ENCODE results near the gene GALNT4.

GALNT4 gene

DNA sequence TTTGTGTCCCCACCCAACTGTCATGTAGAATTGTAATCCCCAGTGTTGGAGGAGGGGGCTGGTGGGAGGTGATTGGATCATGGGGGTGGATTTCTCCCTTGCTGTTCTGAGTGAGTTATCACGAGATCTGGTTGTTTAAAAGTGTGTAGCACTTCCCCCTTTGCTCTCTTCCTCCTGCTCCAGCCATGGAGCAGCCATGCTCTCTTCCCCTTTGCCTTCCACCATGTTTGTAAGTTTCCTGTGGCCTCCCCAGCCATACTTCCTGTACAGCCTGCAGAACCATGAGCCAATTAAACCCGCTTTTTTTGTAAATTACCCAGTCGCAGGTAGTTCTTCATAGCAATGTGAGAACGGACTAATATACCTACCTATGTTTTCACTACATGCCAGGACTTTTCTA lies 3.8 kb upstream of the GALNT4 start:
- DNase-seq, result no peak

DNA sequence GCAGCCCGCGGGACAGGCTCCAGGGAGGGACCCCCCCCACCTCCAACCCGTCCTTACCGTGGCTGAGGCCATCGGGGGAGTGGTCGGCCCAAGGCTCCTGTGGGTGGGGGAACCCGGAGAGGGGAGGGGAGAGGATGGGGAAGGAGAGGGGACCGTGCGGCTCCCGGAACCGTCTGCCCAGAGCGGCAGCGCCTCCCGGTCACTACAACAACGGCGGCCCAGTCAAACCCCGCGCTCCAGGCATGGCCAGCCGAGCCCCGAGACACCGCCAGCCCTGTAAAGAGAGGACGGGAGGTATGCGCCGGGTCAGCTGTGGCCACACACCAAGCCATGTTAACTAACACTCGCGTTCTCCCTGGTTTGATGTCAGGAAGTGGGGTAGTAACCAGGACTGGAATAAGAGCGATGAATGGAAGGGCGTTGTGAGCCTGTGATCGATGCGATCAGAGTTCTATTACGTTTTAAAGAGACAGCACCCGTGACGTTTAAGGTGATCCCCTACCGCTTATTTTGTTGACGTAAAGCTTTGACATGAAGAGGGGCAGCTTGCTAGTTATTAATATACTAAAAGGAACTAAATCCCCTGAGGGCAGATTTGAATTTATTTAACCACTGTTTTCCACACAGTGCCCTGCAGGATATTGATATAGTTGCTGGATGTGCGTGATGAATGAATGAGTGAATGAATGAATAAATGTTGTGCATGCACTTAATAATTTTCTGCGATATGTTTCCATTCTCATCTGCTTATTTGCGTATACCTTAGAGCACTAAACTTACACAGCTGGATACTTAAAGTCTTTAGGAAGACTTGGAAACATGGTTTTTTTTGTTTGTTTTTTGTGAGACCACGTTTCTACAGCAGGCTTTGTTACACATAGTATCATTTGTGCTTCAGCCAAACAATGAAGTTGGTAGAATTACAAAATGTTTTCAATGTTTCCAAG lies 1.5 kb upstream of the GALNT4 start, which contains the start of gene POC1B:
POC1B (minus strand) TSS at position 224 of the 947 bp plus-strand sequence; CDS start at position 72, 152 bp downstream.
- peak; percentile 69 for DNase-seq

DNA sequence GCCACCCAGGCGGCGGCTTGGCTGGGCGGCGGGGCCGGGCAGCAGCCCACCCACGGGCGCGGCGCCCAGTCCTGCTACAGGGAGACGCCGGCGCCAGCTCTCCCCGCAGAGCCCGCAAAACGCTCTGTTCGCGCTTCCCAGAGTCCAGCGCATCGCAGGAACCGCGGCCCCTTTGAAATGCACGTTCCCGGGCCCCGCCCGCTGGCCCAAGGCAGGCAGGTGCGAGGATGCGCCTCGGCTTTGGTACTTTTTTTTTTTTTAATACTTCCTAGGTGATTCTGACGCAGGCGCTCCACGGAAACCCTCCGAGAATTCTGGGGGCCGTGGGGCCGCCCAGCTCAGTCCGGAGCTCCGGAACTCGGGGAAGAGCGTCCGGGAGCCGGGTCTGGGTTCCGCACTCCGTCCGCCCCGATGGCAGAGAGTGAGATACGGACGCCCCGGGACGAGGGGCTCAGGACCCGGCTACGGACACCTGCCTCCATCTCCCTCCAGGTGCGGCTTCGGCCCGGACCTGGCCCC lies 768 bp upstream of the GALNT4 start:
- peak; percentile 53 for DNase-seq

DNA sequence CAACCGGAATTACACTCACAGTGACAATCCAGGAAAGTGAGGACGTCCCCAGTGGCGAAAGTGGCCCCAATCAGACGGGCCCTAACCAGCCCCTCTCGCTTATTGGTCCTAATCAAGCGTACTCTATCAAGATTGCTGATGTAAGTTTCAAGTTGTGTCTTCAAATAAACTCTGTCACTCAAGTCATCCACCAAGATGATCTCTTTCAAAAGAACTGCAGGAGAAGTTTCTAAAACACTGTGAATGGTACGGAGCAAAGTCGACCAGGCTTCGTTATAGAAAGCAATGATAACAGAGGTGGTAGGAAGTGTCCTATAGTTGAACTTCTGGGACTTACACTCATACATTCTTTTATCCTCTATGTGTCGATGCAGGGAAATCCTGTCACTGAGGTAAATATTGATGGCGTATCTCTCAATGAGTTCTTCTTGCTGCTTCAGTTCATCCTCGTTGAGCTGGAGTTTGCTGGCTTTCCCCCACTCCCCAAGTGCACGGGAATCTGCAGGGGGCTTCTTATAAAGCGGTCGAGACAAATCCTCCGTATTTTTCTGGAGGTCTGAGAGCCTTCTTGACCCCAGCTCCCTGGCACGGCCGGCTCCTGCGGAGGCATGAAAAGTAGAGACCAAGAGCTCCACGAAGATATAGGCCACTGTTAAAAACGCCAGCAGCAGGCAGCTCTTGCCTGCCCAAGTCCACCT lies 604 bp downstream of the GALNT4 start:
- DNase-seq, result no peak

DNA sequence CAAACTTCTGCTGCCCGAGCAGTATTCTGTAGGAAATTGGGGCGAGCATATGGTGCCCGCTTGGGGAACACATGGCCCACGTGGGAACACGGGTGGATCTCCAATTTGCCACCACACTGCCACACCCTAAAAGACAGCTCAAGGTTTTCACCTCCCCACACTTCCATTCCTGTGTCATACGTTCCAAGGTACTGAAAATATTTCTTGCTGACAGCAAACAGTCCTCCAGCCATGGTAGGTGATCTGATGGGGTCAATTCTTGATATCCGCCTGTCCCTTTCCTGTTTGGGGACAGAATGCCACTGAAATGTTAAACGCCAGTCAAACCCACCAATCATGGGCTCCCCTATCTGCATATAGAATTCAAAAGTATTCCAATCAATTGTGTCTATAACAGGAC lies 1.2 kb downstream of the GALNT4 start:
- DNase-seq, result no peak

DNA sequence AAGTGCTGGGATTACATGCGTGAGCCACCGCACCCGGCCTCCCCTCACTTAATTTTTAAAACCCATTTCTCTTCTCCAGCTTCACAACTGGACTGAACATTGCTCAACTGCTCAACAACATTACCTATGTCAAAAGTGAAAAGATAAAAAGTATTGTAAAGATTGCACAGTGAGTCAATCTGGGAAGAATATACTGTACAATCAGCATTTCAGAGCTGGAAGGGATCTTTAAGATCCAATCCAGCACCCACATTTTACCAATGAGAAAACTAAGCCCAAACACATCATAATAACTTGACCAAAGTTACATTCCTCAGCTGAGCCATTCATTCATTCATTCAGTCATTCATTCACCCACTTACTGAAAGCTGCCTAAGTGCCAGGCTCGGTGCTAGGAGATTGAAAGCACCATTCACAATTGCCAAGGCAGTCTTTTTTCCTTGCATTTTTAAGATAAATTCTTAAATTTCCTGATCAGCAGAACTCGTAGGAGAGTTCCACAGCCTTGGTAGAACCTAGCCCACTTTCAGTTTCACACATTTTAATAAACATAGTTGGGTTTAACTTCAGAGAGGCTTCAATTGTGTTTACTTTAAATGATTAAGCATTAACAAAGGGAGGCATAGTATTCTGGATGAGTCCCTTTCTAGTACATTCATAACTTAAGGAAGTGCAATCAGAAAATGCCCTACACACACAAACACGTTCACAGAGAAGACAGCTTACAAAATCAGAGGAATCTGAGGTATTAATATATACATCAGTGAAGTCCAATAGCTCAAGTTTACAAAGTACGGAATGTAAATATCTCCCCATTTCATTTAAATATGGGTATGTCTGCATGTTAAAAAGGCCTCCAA lies 3.0 kb downstream of the GALNT4 start:
- DNase-seq, result no peak

DNA sequence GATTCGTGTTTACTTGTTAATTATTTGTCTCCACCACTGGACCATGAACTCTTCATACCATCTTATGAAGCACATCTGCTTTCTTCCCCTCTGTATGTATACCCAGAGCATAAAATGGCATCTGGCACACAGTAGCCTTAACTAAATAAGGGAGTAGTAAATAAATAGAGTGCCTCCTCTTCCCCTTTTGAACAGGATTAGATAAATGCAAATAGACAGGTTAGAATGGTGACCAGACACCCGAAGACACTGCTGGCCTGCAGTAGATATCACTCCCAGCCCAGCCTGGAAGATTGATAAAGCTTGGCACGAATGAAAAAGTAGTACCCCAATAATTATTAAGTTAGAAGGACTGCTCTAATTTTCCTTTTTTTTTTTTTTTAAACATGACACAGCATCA lies 6.9 kb downstream of the GALNT4 start:
- no peak for DNase-seq

DNA sequence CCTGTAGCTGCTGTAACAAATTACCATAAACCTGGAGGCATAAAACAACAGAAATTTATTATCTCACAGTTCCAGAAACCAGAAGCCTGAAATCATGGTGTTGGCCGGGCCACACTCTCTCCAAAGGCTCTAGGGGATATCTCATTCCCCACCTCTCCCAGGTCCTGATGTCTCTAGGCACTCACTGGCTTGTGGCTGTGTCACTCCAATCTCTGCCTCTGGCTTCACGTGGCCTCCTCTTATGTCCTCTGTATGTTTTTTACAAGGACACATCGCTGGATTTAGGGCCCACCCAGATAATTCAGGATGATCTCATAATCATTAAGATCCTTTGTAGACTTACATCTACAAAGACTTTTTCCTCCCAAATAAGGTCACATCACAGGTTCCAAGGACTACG lies 8.0 kb downstream of the GALNT4 start:
- DNase-seq, result no peak

DNA sequence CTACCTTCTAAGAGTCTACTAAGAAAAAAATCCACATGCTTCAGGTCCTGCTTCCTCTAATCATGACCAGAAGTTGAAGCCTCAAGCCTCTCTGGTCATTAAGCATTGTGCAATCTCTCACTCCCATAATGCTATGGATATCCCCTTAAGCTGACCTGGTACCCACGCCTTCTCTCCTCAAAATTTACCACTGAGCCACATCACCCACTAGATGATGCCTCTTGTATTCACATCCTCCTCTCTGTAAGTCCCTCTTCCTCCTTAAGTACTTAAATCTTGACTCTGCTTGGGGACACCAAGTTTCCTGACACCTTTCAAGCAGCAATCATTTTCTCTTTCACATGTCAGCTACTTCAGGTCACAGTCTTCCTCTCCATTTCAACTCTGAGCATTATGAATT lies 9.8 kb downstream of the GALNT4 start:
- no peak for DNase-seq

DNA sequence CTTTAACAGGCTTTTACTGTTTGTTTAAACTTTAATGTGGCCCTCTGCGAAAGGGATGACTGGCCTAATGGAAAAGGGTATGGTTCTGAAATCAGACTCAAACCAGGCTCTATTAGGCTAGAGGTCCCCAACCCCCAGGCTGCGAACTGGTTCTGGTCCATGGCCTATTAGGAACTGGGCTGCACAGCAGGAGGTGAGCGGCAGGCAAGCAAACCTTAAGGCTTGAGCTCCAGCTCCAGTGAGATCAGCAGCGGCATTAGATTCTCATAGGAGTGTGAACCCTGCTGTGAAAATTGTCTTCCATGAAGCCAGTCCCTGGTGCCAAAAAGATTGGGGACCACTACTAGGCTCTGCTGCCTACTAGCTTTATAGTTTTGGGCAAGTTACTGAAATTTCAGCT lies 11.1 kb downstream of the GALNT4 start:
- DNase-seq, result no peak

DNA sequence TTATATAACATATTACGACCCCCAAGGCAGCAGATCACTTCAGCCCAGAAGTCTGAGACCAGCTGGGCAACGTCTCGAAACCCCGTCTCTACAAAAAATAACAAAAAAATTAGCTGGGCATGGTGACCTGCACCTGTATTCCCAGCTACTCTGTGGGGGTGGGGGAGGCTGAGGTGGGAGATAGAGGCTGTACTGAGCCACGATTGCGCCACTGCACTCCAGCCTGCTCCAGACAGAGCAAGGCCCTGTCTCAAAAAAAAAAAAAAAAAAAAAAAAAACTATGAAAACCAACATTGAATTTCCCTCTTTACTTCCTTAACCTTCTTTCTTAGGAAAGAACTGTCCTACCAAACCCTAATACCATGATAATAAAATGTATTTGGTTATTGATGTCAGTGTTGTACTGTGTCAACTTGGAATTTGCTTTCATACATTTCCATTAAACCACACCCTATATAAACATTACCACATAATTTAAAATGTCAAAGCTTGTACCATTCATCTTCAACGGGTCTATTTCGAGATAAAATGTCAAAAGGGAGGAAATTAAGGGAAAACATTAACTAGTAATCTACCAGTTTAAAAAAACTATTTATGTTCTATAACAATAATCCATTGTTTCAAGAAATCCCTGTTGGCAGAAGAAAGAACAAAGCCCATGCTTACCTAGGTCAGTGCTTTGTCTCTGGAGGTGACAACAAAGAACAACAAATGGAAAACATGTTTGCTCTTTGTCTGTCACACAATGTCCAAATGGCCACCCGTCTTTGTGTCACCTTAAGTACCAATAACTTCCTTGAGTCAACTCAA lies 17.4 kb downstream of the GALNT4 start:
- no peak for DNase-seq

DNA sequence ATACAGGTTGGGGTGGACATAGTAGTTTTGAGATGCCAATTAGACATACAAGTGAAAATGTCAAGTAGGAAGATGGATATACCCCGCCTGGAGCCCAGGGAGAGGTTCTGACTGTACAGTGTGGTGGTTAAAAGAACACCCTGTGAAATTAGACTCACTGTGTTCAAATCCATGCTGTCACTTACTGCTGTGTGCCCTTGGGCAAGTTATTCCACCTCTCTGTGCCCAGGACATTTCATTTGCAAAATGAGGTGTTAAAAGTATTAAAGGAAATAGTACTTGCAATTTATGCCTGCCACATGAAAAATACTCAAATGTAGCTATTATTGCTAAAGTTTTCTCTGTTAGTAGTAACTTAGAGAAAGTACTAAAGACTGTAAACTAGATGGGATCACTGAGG lies 18.5 kb downstream of the GALNT4 start:
- DNase-seq, result no peak

DNA sequence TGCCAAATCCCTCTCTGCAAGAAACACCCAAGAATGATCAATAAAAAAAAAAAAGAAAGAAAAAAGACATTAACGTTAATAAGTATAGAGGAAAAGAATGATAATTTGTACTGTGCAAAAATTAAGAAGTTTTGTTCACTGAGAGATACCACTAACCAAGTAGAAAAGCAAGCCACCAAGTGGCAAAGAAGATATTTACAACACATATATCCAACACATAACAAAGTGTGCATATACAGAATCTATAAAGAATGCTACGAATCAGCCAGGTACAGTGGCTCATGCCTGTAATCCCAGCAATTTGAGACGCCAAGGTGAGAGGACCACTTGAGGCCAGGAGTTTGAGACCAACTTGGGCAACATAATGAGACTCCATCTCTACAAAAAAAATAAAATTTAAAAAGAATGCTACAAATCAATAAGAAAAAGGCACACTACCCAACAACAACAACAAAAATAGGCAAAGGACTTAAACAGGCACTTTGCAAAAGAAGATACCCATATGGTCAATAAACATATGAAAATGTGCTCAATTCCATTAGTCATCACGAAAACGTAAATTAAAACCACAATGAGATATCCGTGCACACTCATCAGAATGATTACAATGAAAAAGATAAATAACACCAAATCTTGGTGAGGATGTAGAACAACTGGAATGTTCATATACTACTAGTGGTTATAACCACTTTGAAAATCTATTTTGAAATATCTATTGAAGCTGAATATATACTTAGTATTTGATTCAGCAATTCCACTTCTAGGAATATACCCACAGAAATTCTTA lies 19.8 kb downstream of the GALNT4 start:
- no peak for DNase-seq

DNA sequence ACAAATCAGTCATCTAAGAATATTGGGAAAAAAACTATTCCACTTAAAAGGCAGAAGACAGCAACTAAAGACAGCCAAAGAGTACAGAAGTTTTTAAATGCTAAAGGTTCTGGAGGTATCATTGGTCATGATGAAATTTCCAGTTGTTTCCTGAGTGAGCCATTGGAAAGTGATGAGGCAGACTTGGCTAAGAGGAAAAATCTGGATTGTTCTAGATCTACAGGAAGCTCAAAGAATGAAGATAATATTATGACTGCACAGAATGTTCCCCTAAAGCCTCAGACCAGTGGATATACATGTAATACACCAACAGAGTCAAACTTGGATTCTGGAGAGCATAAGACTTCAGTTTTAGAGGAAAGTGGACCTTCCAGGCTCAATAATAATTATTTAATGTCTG lies 22.8 kb downstream of the GALNT4 start:
- no peak for DNase-seq

DNA sequence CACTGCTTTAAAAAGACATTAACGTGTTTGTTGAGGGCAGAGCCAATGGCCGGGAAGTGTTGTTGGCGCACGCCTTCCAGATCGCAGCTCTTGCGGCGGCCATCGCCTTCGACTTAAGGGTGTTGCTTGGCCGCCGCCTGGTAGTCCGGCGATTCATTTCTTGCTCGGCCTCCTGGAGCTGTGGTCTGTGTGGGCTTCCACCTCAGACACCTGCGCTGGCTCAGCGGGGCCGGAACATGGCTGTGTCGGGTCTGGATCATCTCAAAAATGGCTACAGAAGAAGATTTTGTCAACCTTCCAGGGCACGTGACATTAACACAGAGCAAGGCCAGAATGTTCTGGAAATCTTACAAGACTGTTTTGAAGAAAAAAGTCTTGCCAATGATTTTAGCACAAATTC lies 24.7 kb downstream of the GALNT4 start:
- DNase-seq, result no peak

DNA sequence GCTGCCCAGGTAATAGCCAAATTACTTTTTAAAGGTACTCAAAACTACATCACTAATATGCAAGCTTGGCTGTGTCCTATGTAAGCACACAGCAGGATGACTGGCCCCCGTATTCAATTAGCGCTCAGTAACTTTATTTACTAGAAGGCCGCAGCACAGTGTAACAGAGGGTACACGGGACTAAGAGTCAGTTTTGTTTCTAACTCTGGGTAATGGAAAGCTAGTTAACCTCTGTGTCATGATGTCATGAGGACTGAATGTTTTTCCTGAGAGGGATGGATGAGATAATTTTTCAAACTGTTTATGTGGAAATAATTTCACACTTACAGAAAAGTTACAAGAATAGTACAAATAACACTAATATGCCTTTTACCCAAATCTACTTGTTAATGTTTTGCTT lies 27.1 kb downstream of the GALNT4 start:
- DNase-seq, result no peak

DNA sequence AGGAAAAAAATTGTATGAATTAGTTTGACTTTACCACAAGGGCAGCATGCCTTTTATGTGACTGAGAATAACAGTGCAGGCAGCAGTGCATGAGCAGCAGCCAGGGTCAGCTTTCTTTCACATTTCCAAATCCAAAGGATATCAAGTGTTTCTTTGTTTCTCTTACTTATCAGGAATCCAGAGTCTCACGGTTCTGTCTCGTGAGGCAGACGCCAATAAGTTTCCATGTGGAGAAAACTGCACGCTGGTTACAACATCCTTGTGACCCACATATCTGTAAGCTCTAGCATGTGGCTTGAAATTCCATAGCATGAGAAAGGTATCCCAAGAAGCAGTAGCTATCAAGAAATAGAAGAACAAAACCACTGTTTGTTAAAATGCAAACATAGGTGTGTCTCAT lies 27.6 kb downstream of the GALNT4 start:
- no peak for DNase-seq

DNA sequence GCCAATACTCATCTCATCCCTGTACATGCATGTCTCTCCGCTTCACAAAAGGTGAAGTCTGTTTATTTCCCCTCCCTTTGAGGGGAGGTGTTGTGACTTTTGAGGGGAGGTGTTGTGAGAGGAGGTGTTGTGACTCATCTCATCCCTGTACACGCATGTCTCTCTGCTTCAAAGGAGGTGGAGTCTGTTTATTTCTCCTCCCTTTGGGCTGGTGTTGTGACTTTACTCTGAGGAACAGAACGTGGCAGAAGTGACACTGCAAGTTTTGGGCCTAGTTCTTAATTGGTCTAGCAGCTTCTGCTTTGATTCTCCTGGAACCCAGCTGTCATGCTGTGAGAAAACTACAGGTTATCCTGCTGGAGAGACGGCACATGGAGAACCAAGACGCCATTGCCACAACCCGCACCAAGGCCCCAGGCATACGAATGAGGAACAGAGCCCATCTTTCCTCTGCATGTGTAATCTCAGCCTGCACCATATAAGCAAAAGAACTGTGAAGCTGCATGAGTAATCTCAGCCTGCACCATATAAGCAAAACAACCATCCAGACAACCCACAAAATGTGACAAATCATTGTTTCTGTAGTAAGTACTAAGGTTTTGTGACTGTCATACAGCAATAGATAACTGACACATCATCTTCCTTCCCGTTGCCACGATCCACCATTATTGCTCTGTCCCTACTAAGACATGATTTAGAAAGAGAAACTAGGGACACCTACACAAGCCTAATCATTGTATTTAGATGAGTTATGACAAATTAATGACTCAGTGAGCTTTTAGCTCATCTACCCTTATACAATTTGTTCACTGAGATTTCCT lies 30.0 kb downstream of the GALNT4 start:
- no peak for DNase-seq

DNA sequence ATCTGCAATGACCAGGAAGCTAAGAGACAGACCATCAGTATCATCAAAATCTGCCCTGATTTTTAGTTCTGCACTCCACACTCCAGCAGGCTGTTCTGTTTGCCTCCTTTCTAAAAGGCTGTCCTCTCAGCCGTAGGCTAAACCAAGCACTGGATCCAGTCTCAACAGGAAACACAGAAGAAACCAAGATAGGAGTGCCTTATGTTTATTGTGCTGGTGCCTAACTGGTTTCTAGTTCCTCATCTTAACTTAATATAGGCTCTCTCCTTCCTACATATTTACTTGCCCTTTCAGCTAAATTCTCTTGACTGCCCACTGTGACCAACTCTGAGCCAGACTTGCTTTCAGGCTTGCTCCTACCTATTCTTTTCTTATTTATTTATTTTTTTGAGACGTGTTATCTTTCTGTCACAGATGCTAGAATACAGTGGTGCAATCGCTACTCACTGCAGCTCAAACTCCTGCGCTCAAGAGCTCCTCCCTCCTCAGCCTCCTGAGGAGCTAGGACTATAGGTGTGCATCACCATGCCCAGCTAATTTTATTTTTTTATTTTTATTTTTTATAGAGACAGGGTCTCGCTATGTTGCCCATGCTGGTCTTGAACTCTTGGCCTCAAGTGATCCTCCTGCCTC lies 30.8 kb downstream of the GALNT4 start:
- DNase-seq, result no peak

DNA sequence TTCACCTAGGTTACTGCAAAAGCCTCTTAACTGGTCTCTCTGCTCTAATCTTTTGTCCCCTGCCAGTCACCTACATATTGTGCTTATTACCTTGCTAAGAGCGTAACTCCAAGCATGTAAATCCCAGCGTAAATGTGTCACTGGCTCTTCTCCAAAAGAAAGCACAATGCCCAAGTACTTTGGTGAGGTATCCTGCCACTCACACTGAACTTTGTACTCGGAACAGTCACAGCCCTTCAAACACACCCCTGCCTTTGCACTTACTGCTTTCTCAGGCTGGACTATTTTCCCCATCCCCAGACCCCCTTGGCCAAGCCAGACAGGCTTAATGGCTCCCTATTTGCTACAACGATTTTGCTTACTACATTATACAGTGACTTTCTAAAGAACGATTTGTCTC lies 31.7 kb downstream of the GALNT4 start:
- DNase-seq, result no peak

Data from CD4-positive, alpha-beta T cell treated with Interleukin-12 subunit alpha and Interleukin-12 subunit beta, for 1 hour (primary cell).